Keratinocyte (primary cell): ENCODE measurements around the gene ANKRD18B.
"Not testable (repeated sequence)": the region's sequence is repeated elsewhere in the genome, so short reads cannot be mapped to it uniquely, and the experiment has no call there.

Source experiments
- CTCF ChIP-seq, 3 experiments: IDR thresholded peaks in 1 of 3; conservative IDR thresholded peaks in 1 of 3; optimal IDR thresholded peaks in 1 of 3; 2 replicates in 2 of 3; 3 replicates in 1 of 3; pipeline versions ENCODE3 to v1.5.1; 2011; ENCODE audit warnings: low read length in 3 of 3, mild to moderate bottlenecking in 3 of 3, moderate library complexity in 2 of 3, control low read depth in 1 of 3, inconsistent platforms in 1 of 3; ENCODE audit not compliant: insufficient read depth in 2 of 3; ENCODE audit errors: extremely low read depth in 1 of 3
- EZH2 ChIP-seq: IDR thresholded peaks from one replicate; pipeline ENCODE4 v1.6.1; 2012; ENCODE audit warnings: inconsistent platforms, mild to moderate bottlenecking, low read length, moderate library complexity

GRCh38 chr9:33582686-33583085, 58.6 kb downstream of the ANKRD18B start:
- TF ChIP-seq CTCF (optimal IDR thresholded peaks at IDR 0.05 in 1 of 3, IDR thresholded peaks at IDR 0.05 in 1 of 3, conservative IDR thresholded peaks at IDR 0.05 in 1 of 3; ENCODE audit: extremely low read depth in 1 of 3, insufficient read depth in 2 of 3, low read length in 3 of 3); EZH2: not testable (repeated sequence)
